MM.1S (cell line): ENCODE data around the gene DPEP2NB.
A peak's percentile ranks its signal among the peaks of the same experiment; 100 is the strongest.
"Not testable (repeated sequence)": the region's sequence is repeated elsewhere in the genome, so short reads cannot be mapped to it uniquely, and the experiment has no call there.

Experiments used
- DNase-seq: peaks from one replicate; pipeline ENCODE4 v3.0.0-alpha.2; 2015
- H2AFZ ChIP-seq: fragments of 300-600 bp; sonication (generic); 2 replicates; pipeline ENCODE4 v1.6.0; 2016; ENCODE audit warnings: antibody characterized with exemption, low read length
- H3F3A ChIP-seq: fragments of 300-600 bp; sonication (generic); 2 replicates; pipeline ENCODE4 v1.6.1; 2016; ENCODE audit warnings: mild to moderate bottlenecking, antibody characterized with exemption, low read length, moderate library complexity, mixed read lengths; ENCODE audit not compliant: insufficient read depth
- H3K27ac ChIP-seq: fragments of 300-600 bp; sonication (generic); 2 replicates; pipeline ENCODE4 v1.5.1; 2016; ENCODE audit warnings: mild to moderate bottlenecking, low read length
- H3K27me3 ChIP-seq: fragments of 300-600 bp; sonication (generic); replicated peaks from 2 replicates; pipeline ENCODE4 v1.6.0; 2016; ENCODE audit warnings: low read length; ENCODE audit not compliant: insufficient read depth
- H3K36me3 ChIP-seq: fragments of 300-600 bp; sonication (generic); replicated peaks from 2 replicates; pipeline ENCODE4 v1.6.1; 2016; ENCODE audit warnings: mild to moderate bottlenecking, low read length, mixed read lengths; ENCODE audit not compliant: insufficient read depth
- H3K4me1 ChIP-seq: fragments of 300-600 bp; sonication (generic); 2 replicates; pipeline ENCODE4 v1.6.1; 2016; ENCODE audit warnings: low read length, mixed read lengths
- H3K4me2 ChIP-seq: fragments of 300-600 bp; sonication (generic); 2 replicates; pipeline ENCODE4 v1.6.0; 2016; ENCODE audit warnings: low read depth, low read length
- H3K4me3 ChIP-seq: fragments of 300-600 bp; sonication (generic); 2 replicates; pipeline ENCODE4 v1.5.1; 2016; ENCODE audit warnings: low read length, mixed read lengths
- H3K79me2 ChIP-seq: fragments of 300-600 bp; sonication (generic); 2 replicates; pipeline ENCODE4 v1.6.1; 2016; ENCODE audit warnings: mixed run types, low read length, mixed read lengths
- H3K9ac ChIP-seq: fragments of 300-600 bp; sonication (generic); 2 replicates; pipeline ENCODE4 v1.6.1; 2016; ENCODE audit warnings: low read length, mixed read lengths
- H3K9me2 ChIP-seq: fragments of 300-600 bp; sonication (generic); replicated peaks from 2 replicates; pipeline ENCODE4 v1.6.1; 2016; ENCODE audit warnings: mild to moderate bottlenecking, low read length, mixed read lengths; ENCODE audit not compliant: insufficient read depth
- H3K9me3 ChIP-seq: fragments of 300-600 bp; sonication (generic); replicated peaks from 2 replicates; pipeline ENCODE4 v1.6.1; 2016; ENCODE audit warnings: mild to moderate bottlenecking, low read length, mixed read lengths; ENCODE audit not compliant: insufficient read depth
- H4K20me1 ChIP-seq: fragments of 300-600 bp; sonication (generic); 2 replicates; pipeline ENCODE4 v1.6.1; 2016; ENCODE audit warnings: mild to moderate bottlenecking, low read length, moderate library complexity, mixed read lengths; ENCODE audit not compliant: insufficient read depth
- CTCF ChIP-seq: fragments of 300-600 bp; sonication (generic); IDR thresholded peaks from 2 replicates; pipeline ENCODE4 v1.5.1; 2016; ENCODE audit warnings: antibody characterized with exemption, low read length, mixed read lengths
- EZH2 ChIP-seq: fragments of 300-600 bp; sonication (generic); optimal IDR thresholded peaks from 2 replicates; pipeline ENCODE3; 2017; ENCODE audit warnings: low read depth, mild to moderate bottlenecking, antibody characterized with exemption, low read length, mixed read lengths
- EZH2phosphoT487 ChIP-seq: fragments of 300-600 bp; sonication (generic); IDR thresholded peaks from 2 replicates; pipeline ENCODE4 v1.6.1; 2018; ENCODE audit warnings: antibody characterized with exemption, low read length

The DPEP2NB gene

GRCh38 chr16:67995423-67995822 lies 20.3 kb downstream of the DPEP2NB start:
- Histone ChIP-seq H3K4me1 (peaks cover 10% of the 10 kb centered on the region), H3K4me3 (no peak overlapping the region), H3K9me3 (no peaks in the 10 kb centered on the region), H3K36me3 (no peaks in the 10 kb centered on the region), H3K27me3 (no peaks in the 10 kb centered on the region), H3K4me2 (no peak overlapping the region), H3K9me2 (no peaks in the 10 kb centered on the region), H3K79me2 (no peaks in the 10 kb centered on the region), H3K27ac (no peak overlapping the region), H2AFZ (no peak overlapping the region), H4K20me1 (no peaks in the 10 kb centered on the region), H3F3A (no peaks in the 10 kb centered on the region), H3K9ac (no peak overlapping the region)
- TF ChIP-seq EZH2 (no peak), EZH2phosphoT487 (no peak)
- no peak for DNase-seq

- H3K4me3 ChIP-seq, H3K27ac ChIP-seq, H3F3A ChIP-seq, H3K9ac ChIP-seq, H3K79me2 ChIP-seq, H3K27me3 ChIP-seq, H4K20me1 ChIP-seq, H3K9me3 ChIP-seq, H3K4me2 ChIP-seq, H3K36me3 ChIP-seq, H3K9me2 ChIP-seq, DNase-seq: not testable (repeated sequence)
- H2AFZ ChIP-seq: peak overlapping the region; percentile 100
- H3K4me1 ChIP-seq: peaks cover 10% of the 10 kb centered on the region
These were observed 21.7 kb downstream of the DPEP2NB start for GRCh38 chr16:67994040-67994408.

- H3K27me3 ChIP-seq: no peaks in the 10 kb centered on the region
- DNase-seq: peak; percentile 79
- H4K20me1 ChIP-seq: no peaks in the 10 kb centered on the region
- no peaks in the 10 kb centered on the region for H3K36me3 ChIP-seq
- no peaks in the 10 kb centered on the region for H3K9me3 ChIP-seq
- H2AFZ ChIP-seq: peak overlapping the region; percentile 100
- H3K79me2 ChIP-seq: no peaks in the 10 kb centered on the region
- no peak overlapping the region for H3K27ac ChIP-seq
- peak overlapping the region; percentile 95; the same call in 1 of the 2 replicates for H3K4me2 ChIP-seq
- peak overlapping the region; percentile 65 for H3K9ac ChIP-seq
- TF ChIP-seq CTCF (peak; percentile 92), EZH2phosphoT487 (no peak), EZH2 (no peak)
- peak overlapping the region; percentile 58 for H3K4me3 ChIP-seq
- H3K9me2 ChIP-seq: no peaks in the 10 kb centered on the region
- no peaks in the 10 kb centered on the region for H3F3A ChIP-seq
- H3K4me1 ChIP-seq: peaks cover 10% of the 10 kb centered on the region
These were observed 22.3 kb downstream of the DPEP2NB start for GRCh38 chr16:67993207-67994039.

- H3K9me3 ChIP-seq: no peaks in the 10 kb centered on the region
- peak overlapping the region; percentile 100 for H2AFZ ChIP-seq
- H3K27ac ChIP-seq: no peak overlapping the region
- H4K20me1 ChIP-seq: no peaks in the 10 kb centered on the region
- no peak for DNase-seq
- no peaks in the 10 kb centered on the region for H3K27me3 ChIP-seq
- no peak overlapping the region; the same call in 1 of the 2 replicates for H3K9ac ChIP-seq
- H3K36me3 ChIP-seq: no peaks in the 10 kb centered on the region
- peaks cover 10% of the 10 kb centered on the region for H3K4me1 ChIP-seq
- TF ChIP-seq CTCF: no peak
- no peak for TF ChIP-seq EZH2
- TF ChIP-seq EZH2phosphoT487: no peak
- H3K9me2 ChIP-seq: no peaks in the 10 kb centered on the region
- H3K4me3 ChIP-seq: peak overlapping the region; percentile 58; the same call in 1 of the 2 replicates
- H3K4me2 ChIP-seq: peak overlapping the region; percentile 95; the same call in 1 of the 2 replicates
- no peaks in the 10 kb centered on the region for H3K79me2 ChIP-seq
- H3F3A ChIP-seq: no peaks in the 10 kb centered on the region
These were observed 23.0 kb downstream of the DPEP2NB start for GRCh38 chr16:67992661-67993206.
